ENCODE data around the gene TTLL3.
A peak's percentile ranks its signal among the peaks of the same experiment; 100 is the strongest.

TTLL3 gene

DNA sequence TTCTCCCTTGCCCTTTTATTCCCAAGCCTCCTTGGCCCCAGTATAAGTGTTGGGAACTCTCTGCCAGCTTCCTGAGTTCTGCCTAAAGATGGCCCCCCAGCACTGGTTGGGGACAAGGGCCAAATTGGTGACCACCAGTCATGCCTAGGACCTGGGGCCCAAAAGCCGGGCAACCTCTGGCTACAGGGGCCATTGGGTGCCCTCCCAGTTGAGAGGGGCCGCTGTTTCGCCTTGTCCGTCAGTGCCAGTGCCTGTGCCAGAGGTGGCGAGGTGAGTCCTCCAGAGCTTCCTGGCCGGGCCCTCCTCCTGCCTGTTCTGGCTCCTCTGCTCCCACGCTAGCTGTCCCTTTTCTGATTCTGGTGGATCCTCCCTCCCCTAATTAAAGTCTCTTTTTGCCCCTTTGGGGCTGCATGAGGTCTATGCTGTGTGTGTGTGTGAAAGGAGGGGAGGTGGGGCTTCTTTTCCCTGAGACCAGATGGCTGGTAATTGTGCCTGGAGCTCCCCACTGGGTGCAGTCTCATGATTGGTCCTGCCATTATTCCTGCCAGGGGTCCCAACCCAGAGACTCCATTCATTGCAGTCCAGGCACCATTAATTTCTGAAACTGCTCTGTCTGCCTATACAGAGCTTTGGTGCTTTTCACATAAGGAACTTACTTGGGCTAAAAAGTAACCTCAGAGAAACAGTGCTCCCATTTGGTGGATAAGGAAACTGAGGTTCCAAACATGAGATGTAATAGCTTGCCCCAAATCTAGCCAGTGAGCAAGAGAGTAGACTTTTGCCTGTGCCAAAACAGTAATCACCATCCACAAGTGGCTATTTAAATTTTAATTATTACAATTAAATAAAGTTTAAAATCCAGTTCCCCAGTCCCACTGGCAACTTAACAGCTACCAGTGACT, 3.1 kb upstream of the TTLL3 start:
- DNase-seq (ENCODE audit: low read depth in 2 of 3, low spot score in 2 of 3) = no peak

- DNase-seq (ENCODE audit: low read depth in 2 of 3, low spot score in 2 of 3) = no peak
These were observed 2.1 kb upstream of the TTLL3 start for GRCh38 chr3:9807981-9808344.

- peak in 1 of 3 experiments; percentile 22 for DNase-seq (ENCODE audit: low read depth in 2 of 3, low spot score in 2 of 3)
These were observed 1.6 kb upstream of the TTLL3 start for GRCh38 chr3:9808345-9809037.

DNA sequence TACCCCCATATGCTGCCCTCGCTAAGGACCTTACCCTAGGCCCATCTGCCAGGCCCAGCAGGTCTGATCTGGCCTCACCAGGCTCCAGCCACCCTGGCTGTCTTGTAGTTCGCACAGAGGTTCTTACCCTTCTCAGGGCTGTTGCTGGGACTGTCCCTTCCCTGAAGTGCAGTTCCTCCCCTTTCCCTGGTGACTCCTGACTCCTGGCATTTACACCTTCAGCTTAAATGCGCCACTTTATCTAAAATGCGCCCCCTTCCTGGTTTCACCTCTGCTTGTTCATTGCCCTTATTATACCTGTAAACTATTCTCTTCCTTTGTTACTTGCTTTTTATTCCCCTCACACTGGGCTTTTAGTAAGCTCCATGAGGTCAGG, 835 bp upstream of the TTLL3 start:
- no peak for DNase-seq (ENCODE audit: low read depth in 2 of 3, low spot score in 2 of 3)

DNA sequence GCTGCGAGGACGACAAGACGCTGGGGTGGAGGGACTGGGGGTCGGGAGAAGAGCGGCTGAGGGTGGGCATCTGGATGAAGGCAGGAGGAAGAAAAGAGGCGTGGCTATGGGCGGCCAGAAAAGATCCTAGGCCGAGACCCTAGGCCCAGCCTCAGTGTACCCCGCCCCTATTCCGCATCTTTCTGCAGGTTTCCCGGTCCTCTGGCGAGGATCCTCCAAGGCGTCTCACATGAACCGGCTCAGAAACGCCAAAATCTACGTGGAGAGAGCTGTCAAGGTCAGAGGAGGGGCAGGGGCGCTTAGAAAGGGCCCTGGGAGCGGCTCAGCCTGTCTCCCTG, 340 bp downstream of the TTLL3 start:
- no peak for DNase-seq (ENCODE audit: low read depth in 2 of 3, low spot score in 2 of 3)

DNA sequence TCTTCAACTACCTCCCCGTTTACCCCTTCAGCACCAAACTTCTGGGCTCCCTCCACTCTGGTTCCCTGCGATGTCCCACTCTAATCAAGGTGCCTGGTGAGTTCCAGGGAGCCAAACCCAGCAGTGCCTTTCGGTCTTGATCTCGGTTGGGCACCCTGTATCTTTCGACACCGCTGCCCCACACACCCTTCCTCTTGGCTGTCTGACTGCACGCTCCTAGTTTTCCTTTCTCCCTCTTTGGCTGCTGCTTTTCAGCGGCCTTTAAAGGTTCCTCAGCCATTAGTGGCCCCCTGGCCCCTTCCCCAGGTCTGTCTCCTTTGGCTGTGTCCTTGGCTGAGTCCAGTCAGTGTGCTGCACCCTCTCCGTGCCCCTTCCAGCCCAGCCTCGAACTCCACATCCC, 784 bp downstream of the TTLL3 start:
- no peak for DNase-seq (ENCODE audit: low read depth in 2 of 3, low spot score in 2 of 3)

- DNase-seq (ENCODE audit: low read depth in 2 of 3, low spot score in 2 of 3) = no peak
These were observed 2.9 kb downstream of the TTLL3 start for GRCh38 chr3:9812870-9813483.

DNA sequence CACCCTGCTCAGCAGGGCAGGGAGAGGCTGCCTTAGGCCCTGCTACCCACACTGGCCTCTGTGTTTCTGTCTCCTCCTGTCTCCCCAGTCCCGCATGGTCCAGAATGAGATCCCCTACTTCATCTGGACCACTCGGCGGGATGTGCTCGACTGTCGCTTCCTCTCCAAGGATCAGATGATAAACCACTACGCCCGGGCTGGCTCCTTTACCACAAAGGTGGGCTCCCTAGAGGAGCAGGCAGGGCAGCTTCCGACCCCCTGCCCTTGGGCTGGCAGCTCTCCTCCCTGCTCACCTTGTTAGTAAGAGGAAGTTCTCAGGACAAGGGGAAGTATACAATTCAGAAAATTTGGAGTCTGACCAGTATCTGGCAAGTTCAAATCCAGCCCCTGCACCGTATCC, 5.9 kb downstream of the TTLL3 start:
- DNase-seq (ENCODE audit: low read depth in 2 of 3, low spot score in 2 of 3) = no peak

- DNase-seq (ENCODE audit: low read depth in 2 of 3, low spot score in 2 of 3) = no peak
These were observed 7.4 kb downstream of the TTLL3 start for GRCh38 chr3:9817436-9817835.

GRCh38 chr3:9818666-9819335, 8.7 kb downstream of the TTLL3 start:
- DNase-seq (ENCODE audit: low read depth in 2 of 3, low spot score in 2 of 3) = no peak

- no peak for DNase-seq (ENCODE audit: low read depth in 2 of 3, low spot score in 2 of 3)
These were observed 10.5 kb downstream of the TTLL3 start for GRCh38 chr3:9820543-9820942.

DNA sequence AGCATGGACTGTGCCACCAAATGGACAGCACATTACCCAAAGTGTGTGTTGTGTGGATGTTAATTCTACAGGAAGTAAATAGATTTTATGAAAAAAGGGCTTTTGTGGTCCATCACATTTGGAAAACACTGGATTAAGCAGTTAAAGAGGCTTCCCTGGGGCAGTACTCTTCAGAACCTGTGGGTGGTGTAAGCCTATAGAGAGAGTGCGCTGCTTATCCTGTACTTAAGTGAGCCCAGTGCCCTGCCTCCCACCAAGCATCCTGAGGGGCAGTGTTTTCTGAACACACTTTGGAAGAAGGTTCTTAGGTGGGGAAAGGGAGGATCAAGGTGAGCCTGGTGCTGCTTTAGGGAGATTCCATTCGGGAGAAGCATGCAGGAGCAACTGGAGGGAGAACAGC, 10.9 kb downstream of the TTLL3 start:
- no peak for DNase-seq (ENCODE audit: low read depth in 2 of 3, low spot score in 2 of 3)

- DNase-seq (ENCODE audit: low read depth in 2 of 3, low spot score in 2 of 3) = no peak
These were observed 15.5 kb downstream of the TTLL3 start for GRCh38 chr3:9825451-9826040.

DNA sequence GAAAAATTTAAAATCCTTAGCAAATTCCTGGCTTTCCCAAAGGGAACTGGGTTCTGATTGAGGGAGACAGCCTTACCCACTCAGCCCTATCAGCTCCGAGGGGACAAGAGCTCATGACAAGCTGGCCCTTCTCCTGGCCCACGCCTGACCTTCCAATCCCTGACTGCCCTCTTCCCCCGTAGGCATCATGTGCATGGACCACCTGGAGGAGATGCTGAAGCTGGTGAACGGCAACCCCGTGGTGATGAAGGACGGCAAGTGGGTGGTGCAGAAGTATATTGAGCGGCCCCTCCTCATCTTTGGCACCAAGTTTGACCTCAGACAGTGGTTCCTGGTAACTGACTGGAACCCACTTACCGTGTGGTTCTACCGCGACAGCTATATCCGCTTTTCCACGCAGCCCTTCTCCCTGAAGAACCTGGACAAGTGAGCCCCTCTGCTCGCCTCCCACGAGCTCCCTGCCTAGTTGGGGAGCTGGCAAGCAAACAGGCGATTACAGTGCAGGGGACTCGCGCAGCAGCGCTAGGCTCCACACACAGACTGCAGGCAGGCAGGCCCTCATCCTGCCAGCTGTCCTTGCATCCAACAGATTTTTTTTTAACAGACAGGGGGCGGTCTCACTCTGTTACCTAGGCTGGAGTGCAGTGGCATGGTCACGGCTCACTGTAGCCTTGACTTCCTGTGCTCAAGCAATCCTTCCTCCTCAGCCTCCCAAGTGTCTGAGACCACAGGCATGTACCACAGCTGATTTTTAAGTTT, 16.9 kb downstream of the TTLL3 start:
- DNase-seq (ENCODE audit: low read depth in 2 of 3, low spot score in 2 of 3) = no peak

GRCh38 chr3:9828801-9829755, 19.0 kb downstream of the TTLL3 start:
- no peak for DNase-seq (ENCODE audit: low read depth in 2 of 3, low spot score in 2 of 3)

DNA sequence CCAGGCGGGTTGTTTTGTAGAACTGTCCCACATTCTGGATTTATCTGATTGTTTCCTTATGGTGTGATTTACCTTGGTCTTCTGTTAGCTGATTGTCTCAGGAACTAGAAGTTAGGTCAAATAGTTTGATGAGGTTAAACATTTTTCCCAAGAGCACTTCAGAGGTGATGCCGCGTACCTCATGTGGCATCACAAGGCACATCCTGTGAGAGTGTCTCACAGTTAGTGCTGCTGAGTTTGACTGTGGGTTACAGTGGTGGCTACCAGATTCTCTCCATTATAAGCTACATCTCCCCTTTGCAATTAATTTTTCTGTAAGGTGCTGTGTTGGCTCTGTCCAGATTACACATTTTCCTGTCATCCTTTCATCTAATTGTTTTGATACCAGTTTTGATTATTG, 21.2 kb downstream of the TTLL3 start:
- no peak for DNase-seq (ENCODE audit: low read depth in 2 of 3, low spot score in 2 of 3)

DNA sequence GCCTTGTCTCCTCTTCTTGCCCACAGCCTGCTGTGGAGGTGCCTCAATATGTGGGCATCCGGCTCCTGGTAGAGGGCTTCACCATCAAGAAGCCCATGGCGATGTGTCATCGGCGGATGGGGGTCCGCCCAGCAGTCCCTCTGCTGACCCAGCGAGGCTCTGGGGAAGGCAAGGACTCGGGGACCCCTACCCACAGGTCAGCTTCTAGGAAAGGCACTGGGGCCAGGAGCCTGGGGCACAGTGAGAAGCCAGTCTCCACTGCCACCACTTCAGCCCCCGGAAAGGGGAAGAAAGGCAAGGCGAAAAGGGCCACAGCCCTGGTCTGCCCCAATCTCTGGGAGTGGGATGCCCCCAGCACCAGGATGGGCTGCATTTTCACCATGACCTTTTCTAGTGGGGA, 23.0 kb downstream of the TTLL3 start:
- DNase-seq (ENCODE audit: low read depth in 2 of 3, low spot score in 2 of 3) = no peak

- DNase-seq (ENCODE audit: low read depth in 2 of 3, low spot score in 2 of 3) = no peak
These were observed 24.7 kb downstream of the TTLL3 start for GRCh38 chr3:9834520-9835380.

Measured in activated CD8-positive, alpha-beta memory T cell treated with anti-CD3 and anti-CD28 coated beads for 48 hours (primary cell).